Activated T-cell treated with anti-CD3 and anti-CD28 coated beads for 1 hour (primary cell): ENCODE results near the gene ADARB2.

Experiments
- DNase-seq: peaks from one replicate; pipeline ENCODE4 v3.0.0-alpha.2; 2020; ENCODE audit warnings: low read depth

Gene ADARB2

GRCh38 chr10:1130226-1130625, 607.1 kb downstream of the ADARB2 start:
- no peak for DNase-seq

GRCh38 chr10:1128649-1129048, 608.7 kb downstream of the ADARB2 start:
- no peak for DNase-seq

- DNase-seq = no peak
Observed at GRCh38 chr10:1128115-1128514, 609.2 kb downstream of the ADARB2 start.

- no peak for DNase-seq
Observed at GRCh38 chr10:1127629-1128028, 609.7 kb downstream of the ADARB2 start.
